Measurements from ENCODE around the gene OLIG1.

The OLIG1 gene

GRCh38 chr21:33053951-33054350 is 16.0 kb upstream of the OLIG1 start:
- H3K27me3 ChIP-seq (ENCODE audit: control insufficient read depth, insufficient read depth, low read length): peaks cover 4% of the 10 kb centered on the region
- H3K9ac ChIP-seq (ENCODE audit: low read length): no peak overlapping the region
- no peaks in the 10 kb centered on the region for H3K4me1 ChIP-seq (ENCODE audit: control insufficient read depth, insufficient read depth, low read length)
- no peaks in the 10 kb centered on the region for H3K36me3 ChIP-seq (ENCODE audit: control insufficient read depth, insufficient read depth, low read length)
- no peak overlapping the region for H3K4me3 ChIP-seq (ENCODE audit: low read length)
- no peaks in the 10 kb centered on the region for H3K9me3 ChIP-seq (ENCODE audit: control insufficient read depth, low read length)

DNA sequence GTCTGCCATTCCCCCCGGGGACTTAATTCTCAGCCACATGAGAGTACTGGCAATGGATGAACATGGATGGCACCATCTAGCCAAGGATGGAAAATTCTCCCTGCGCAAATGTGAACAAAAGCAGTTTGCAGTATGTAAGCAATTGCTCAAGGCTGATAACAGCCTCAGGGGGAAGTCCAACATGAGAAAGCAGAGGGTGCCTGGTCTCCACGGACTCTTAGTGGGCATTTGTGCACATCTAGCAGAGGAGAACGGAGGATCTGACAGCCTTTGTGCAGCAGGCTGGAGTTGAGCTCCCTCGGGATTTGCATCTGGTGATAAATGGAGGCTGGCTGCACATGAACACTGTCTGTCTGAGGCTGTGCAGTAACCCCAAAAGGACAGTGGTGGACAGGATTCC is 13.9 kb upstream of the OLIG1 start:
- no peaks in the 10 kb centered on the region for H3K36me3 ChIP-seq (ENCODE audit: control insufficient read depth, insufficient read depth, low read length)
- H3K27me3 ChIP-seq (ENCODE audit: control insufficient read depth, insufficient read depth, low read length): peaks cover 8% of the 10 kb centered on the region
- H3K9ac ChIP-seq (ENCODE audit: low read length): no peak overlapping the region
- no peaks in the 10 kb centered on the region for H3K9me3 ChIP-seq (ENCODE audit: control insufficient read depth, low read length)
- H3K4me1 ChIP-seq (ENCODE audit: control insufficient read depth, insufficient read depth, low read length): no peaks in the 10 kb centered on the region
- H3K4me3 ChIP-seq (ENCODE audit: low read length): no peak overlapping the region

DNA sequence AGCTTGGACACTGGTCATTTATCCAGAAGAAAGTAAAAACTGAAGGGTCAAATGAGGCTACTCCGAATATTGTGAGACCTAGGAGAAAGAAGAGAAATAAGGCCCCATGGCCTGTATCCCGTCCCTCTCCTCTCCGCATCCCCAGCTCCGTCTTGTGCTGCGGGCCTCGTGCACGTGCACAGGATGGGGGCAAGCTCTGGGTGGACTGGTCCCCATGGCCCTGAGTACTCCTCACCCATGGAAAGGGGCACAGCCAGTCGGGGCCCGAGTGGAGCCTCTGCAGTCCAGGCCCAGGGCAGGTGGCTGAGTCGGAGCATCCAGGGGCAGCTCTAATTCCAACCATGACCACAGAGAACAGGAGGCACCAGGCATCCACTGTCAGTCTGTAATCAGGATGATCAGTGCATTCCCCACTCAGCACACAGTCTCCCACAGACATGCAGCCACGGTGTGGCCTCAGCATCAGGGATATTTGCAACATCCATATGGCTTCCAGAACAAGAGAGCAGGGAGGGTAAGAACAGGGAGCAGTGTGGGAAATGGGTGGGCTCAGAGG is 12.5 kb upstream of the OLIG1 start:
- Histone ChIP-seq H3K9me3 (ENCODE audit: control insufficient read depth, low read length) (no peaks in the 10 kb centered on the region), H3K9ac (ENCODE audit: low read length) (no peak overlapping the region)

DNA sequence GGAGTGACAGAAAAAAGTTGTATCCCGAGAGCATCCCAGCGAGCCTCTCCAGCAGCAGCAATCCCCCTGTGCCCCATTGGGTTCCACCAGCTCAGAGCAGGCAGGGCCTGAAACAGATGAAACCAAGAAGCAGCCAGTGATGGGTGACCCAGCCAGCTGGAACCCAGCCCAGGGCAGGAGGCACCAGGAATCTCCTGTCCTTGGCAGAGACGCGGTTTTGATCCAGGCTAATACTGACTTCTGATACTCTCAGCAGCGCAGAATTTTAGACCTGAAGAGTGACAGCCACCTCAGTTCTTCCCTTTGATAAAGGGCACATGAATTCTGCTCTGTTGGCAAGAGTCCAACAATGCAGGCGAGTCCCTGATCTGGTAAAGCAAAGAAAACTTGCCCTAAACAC is 11.4 kb upstream of the OLIG1 start:
- Histone ChIP-seq H3K4me1 (ENCODE audit: control insufficient read depth, insufficient read depth, low read length) (no peaks in the 10 kb centered on the region), H3K9me3 (ENCODE audit: control insufficient read depth, low read length) (no peaks in the 10 kb centered on the region), H3K36me3 (ENCODE audit: control insufficient read depth, insufficient read depth, low read length) (no peaks in the 10 kb centered on the region), H3K9ac (ENCODE audit: low read length) (no peak overlapping the region), H3K4me3 (ENCODE audit: low read length) (no peak overlapping the region), H3K27me3 (ENCODE audit: control insufficient read depth, insufficient read depth, low read length) (peaks cover 21% of the 10 kb centered on the region)

More for the DNA sequence above, 12.5 kb upstream of the OLIG1 start:
- Histone ChIP-seq H3K27me3 (ENCODE audit: control insufficient read depth, insufficient read depth, low read length) (peaks cover 12% of the 10 kb centered on the region), H3K4me1 (ENCODE audit: control insufficient read depth, insufficient read depth, low read length) (no peaks in the 10 kb centered on the region), H3K36me3 (ENCODE audit: control insufficient read depth, insufficient read depth, low read length) (no peaks in the 10 kb centered on the region), H3K4me3 (ENCODE audit: low read length) (no peak overlapping the region)

- Histone ChIP-seq H3K4me3 (ENCODE audit: low read length) (no peak overlapping the region), H3K4me1 (ENCODE audit: control insufficient read depth, insufficient read depth, low read length) (no peaks in the 10 kb centered on the region), H3K9me3 (ENCODE audit: control insufficient read depth, low read length) (no peaks in the 10 kb centered on the region), H3K9ac (ENCODE audit: low read length) (no peak overlapping the region), H3K36me3 (ENCODE audit: control insufficient read depth, insufficient read depth, low read length) (no peaks in the 10 kb centered on the region), H3K27me3 (ENCODE audit: control insufficient read depth, insufficient read depth, low read length) (peaks cover 25% of the 10 kb centered on the region)
These were observed 11.0 kb upstream of the OLIG1 start for GRCh38 chr21:33058957-33059356.

DNA sequence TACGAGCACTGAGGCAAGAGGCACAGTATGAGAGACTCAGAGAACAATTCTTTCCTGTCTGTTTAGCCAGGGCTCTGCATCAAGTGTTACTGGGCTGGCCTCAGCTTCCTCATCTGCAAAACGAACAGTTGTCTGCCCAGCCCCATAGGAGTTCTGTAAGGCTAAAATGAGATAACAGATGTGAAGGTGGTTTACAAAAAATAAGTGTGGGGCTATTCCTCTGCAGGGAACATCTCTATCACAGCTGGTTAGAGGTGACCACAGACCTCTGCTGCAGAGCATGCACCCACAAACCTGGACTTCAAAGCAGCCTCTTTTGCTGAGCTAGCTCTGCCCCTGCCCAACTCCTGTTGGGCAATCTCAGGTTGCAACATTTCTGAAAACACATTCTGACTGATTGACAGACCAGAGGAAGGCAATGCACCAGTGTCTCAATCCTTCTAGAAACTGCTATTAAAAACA is 10.5 kb upstream of the OLIG1 start:
- H3K36me3 ChIP-seq (ENCODE audit: control insufficient read depth, insufficient read depth, low read length): no peaks in the 10 kb centered on the region
- H3K9me3 ChIP-seq (ENCODE audit: control insufficient read depth, low read length): no peaks in the 10 kb centered on the region
- H3K9ac ChIP-seq (ENCODE audit: low read length): no peak overlapping the region
- H3K4me3 ChIP-seq (ENCODE audit: low read length): no peak overlapping the region
- peaks cover 30% of the 10 kb centered on the region for H3K27me3 ChIP-seq (ENCODE audit: control insufficient read depth, insufficient read depth, low read length)
- no peaks in the 10 kb centered on the region for H3K4me1 ChIP-seq (ENCODE audit: control insufficient read depth, insufficient read depth, low read length)

GRCh38 chr21:33061233-33061632 is 8.7 kb upstream of the OLIG1 start:
- Histone ChIP-seq H3K4me1 (ENCODE audit: control insufficient read depth, insufficient read depth, low read length) (no peaks in the 10 kb centered on the region), H3K9ac (ENCODE audit: low read length) (no peak overlapping the region), H3K9me3 (ENCODE audit: control insufficient read depth, low read length) (no peaks in the 10 kb centered on the region), H3K4me3 (ENCODE audit: low read length) (no peak overlapping the region), H3K27me3 (ENCODE audit: control insufficient read depth, insufficient read depth, low read length) (peaks cover 41% of the 10 kb centered on the region), H3K36me3 (ENCODE audit: control insufficient read depth, insufficient read depth, low read length) (no peaks in the 10 kb centered on the region)

DNA sequence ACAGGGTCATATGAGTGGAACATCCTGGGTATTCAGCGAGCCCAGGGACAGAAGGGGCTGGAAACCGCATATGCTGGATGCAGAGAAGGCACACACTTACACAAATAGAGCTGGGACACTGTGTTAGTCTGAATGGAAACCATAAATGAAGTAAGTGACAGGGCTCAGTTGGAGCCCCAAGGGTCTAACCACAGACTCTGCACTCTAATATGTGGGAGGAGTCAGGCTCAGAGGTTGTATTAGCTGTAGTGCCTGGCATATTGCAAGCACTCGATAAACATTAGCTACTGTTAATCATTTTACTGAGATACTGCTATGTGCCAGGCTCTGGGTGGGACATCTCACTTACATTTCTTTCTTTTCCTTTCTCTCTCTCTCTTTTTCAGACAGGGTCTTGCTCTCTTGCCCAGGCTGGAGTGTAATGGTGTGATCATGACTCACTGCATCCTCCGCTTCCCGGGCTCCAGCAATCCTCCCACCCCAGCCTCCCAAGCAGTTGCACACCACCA is 6.5 kb upstream of the OLIG1 start:
- Histone ChIP-seq H3K4me1 (ENCODE audit: control insufficient read depth, insufficient read depth, low read length) (no peaks in the 10 kb centered on the region), H3K27me3 (ENCODE audit: control insufficient read depth, insufficient read depth, low read length) (peaks cover 59% of the 10 kb centered on the region), H3K9ac (ENCODE audit: low read length) (no peak overlapping the region), H3K9me3 (ENCODE audit: control insufficient read depth, low read length) (no peaks in the 10 kb centered on the region), H3K36me3 (ENCODE audit: control insufficient read depth, insufficient read depth, low read length) (no peaks in the 10 kb centered on the region), H3K4me3 (ENCODE audit: low read length) (no peak overlapping the region)

- Histone ChIP-seq H3K4me3 (ENCODE audit: low read length) (no peak overlapping the region), H3K27me3 (ENCODE audit: control insufficient read depth, insufficient read depth, low read length) (peaks cover 66% of the 10 kb centered on the region), H3K4me1 (ENCODE audit: control insufficient read depth, insufficient read depth, low read length) (no peaks in the 10 kb centered on the region), H3K9ac (ENCODE audit: low read length) (no peak overlapping the region), H3K36me3 (ENCODE audit: control insufficient read depth, insufficient read depth, low read length) (no peaks in the 10 kb centered on the region), H3K9me3 (ENCODE audit: control insufficient read depth, low read length) (no peaks in the 10 kb centered on the region)
These were observed 5.9 kb upstream of the OLIG1 start for GRCh38 chr21:33063907-33064622.

- Histone ChIP-seq H3K27me3 (ENCODE audit: control insufficient read depth, insufficient read depth, low read length) (peaks cover 73% of the 10 kb centered on the region), H3K4me3 (ENCODE audit: low read length) (no peak overlapping the region), H3K4me1 (ENCODE audit: control insufficient read depth, insufficient read depth, low read length) (no peaks in the 10 kb centered on the region), H3K9me3 (ENCODE audit: control insufficient read depth, low read length) (no peaks in the 10 kb centered on the region), H3K36me3 (ENCODE audit: control insufficient read depth, insufficient read depth, low read length) (no peaks in the 10 kb centered on the region), H3K9ac (ENCODE audit: low read length) (no peak overlapping the region)
These were observed 5.1 kb upstream of the OLIG1 start for GRCh38 chr21:33064623-33065390.

- Histone ChIP-seq H3K27me3 (ENCODE audit: control insufficient read depth, insufficient read depth, low read length) (peaks cover 85% of the 10 kb centered on the region), H3K4me3 (ENCODE audit: low read length) (no peak overlapping the region), H3K9me3 (ENCODE audit: control insufficient read depth, low read length) (no peaks in the 10 kb centered on the region), H3K9ac (ENCODE audit: low read length) (no peak overlapping the region), H3K4me1 (ENCODE audit: control insufficient read depth, insufficient read depth, low read length) (peaks cover 11% of the 10 kb centered on the region), H3K36me3 (ENCODE audit: control insufficient read depth, insufficient read depth, low read length) (no peaks in the 10 kb centered on the region)
These were observed 2.9 kb upstream of the OLIG1 start for GRCh38 chr21:33067043-33067442.

DNA sequence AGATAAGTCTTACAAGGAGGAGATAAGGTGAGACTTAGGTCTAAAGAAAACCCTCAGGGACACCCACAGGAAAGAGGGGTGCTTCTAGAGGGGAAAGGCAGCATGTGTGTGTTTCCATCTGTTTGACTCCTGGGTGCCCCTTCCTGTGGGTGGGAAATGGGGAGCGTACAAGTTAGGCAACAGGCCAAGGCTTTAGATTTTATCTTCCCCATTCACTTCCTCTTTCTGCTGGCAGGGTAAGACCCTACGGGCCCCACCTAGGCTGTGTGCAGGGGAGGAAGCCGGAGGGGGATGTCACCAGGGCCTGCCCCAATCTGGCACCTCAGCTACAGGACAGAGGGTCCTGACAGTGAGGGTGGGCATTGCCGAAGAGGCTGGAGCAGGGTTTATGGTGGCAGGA is 2.5 kb upstream of the OLIG1 start:
- Histone ChIP-seq H3K9me3 (ENCODE audit: control insufficient read depth, low read length) (no peaks in the 10 kb centered on the region), H3K36me3 (ENCODE audit: control insufficient read depth, insufficient read depth, low read length) (no peaks in the 10 kb centered on the region), H3K4me3 (ENCODE audit: low read length) (no peak overlapping the region), H3K27me3 (ENCODE audit: control insufficient read depth, insufficient read depth, low read length) (peaks cover 89% of the 10 kb centered on the region), H3K9ac (ENCODE audit: low read length) (no peak overlapping the region), H3K4me1 (ENCODE audit: control insufficient read depth, insufficient read depth, low read length) (peaks cover 11% of the 10 kb centered on the region)

Measured in mucosa of stomach (tissue), 1 donor.